IMR-90 (cell line): ENCODE data around the gene GNPTG. TPM values are rescaled to one million over a fixed set of nuclear protein-coding genes. Genes with fewer than 3 reads are reported as not detected.

Experiments used
- ATAC-seq: fragments of 200-7000 bp; cut with Tn5 transposase; 2 replicates; pipeline ENCODE4 v1.9.1; 2020; ENCODE audit warnings: low read depth, mild to moderate bottlenecking, moderate library complexity
- BruUV-seq: library from RNA; stranded (reverse); fragments of 400-500 nt; replicated peaks from 2 replicates; lab custom pipeline; 2021; lab: Mats Ljungman, UMichigan
- CTCF ChIA-PET: fragments of 300-600 bp; formaldehyde crosslinking; extraction: SDS; loops from one replicate; lab custom pipeline; 2021; ENCODE audit warnings: antibody characterized with exemption; lab: Yijun Ruan, JAX
- POLR2A ChIA-PET: fragments of 300-600 bp; sonication (Branson Sonifier 250); formaldehyde crosslinking; loops from one replicate; lab custom pipeline; 2022; ENCODE audit warnings: antibody characterized with exemption; ENCODE audit not compliant: unreplicated experiment; lab: Charles Lee
- DNase-seq: peaks from one replicate; pipeline ENCODE4 v3.0.0; 2013
- H2AFZ ChIP-seq: replicated peaks from 2 replicates; pipeline ENCODE3; 2013; ENCODE audit warnings: low read length, mild to moderate bottlenecking; ENCODE audit not compliant: poor library complexity
- H2AK5ac ChIP-seq: 2 replicates; pipeline ENCODE4 v1.6.1; 2013; ENCODE audit warnings: low read depth, low read length, inconsistent platforms
- H2AK9ac ChIP-seq: replicated peaks from 2 replicates; pipeline ENCODE3; 2013; ENCODE audit warnings: mild to moderate bottlenecking, low read depth, low read length, moderate library complexity; ENCODE audit not compliant: poor library complexity
- H2BK120ac ChIP-seq: 2 replicates; pipeline ENCODE4 v1.6.1; 2013; ENCODE audit warnings: low read depth, low read length, inconsistent platforms
- H2BK15ac ChIP-seq: 3 replicates; pipeline ENCODE4 v1.6.1; 2013; ENCODE audit warnings: low read depth, low read length, inconsistent platforms
- H2BK20ac ChIP-seq: 2 replicates; pipeline ENCODE4 v1.6.1; 2013; ENCODE audit warnings: low read depth, mild to moderate bottlenecking, inconsistent platforms, low read length, moderate library complexity
- H2BK5ac ChIP-seq: 2 replicates; pipeline ENCODE4 v1.6.1; 2013; ENCODE audit warnings: mild to moderate bottlenecking, low read depth, low read length, inconsistent platforms; ENCODE audit not compliant: poor library complexity, severe bottlenecking
- H3K14ac ChIP-seq: replicated peaks from 2 replicates; pipeline ENCODE4 v1.6.1; 2013; ENCODE audit warnings: low read depth, low read length, inconsistent platforms
- H3K18ac ChIP-seq: 2 replicates; pipeline ENCODE4 v1.6.1; 2013; ENCODE audit warnings: low read depth, low read length, control low read depth
- H3K23ac ChIP-seq: 2 replicates; pipeline ENCODE4 v1.6.1; 2013; ENCODE audit warnings: low read depth, low read length, inconsistent platforms
- H3K27ac ChIP-seq: 2 replicates; pipeline ENCODE4 v1.5.1; 2013; ENCODE audit warnings: mild to moderate bottlenecking, control low read depth, low read length; ENCODE audit not compliant: insufficient read depth
- H3K27me3 ChIP-seq: 2 replicates; pipeline ENCODE4 v1.6.1; 2013; ENCODE audit warnings: low read length; ENCODE audit not compliant: control insufficient read depth, insufficient read depth
- H3K36me3 ChIP-seq: 2 replicates; pipeline ENCODE4 v1.6.1; 2013; ENCODE audit warnings: low read length, mixed read lengths; ENCODE audit not compliant: control insufficient read depth, insufficient read depth
- H3K4ac ChIP-seq: 2 replicates; pipeline ENCODE4 v1.6.1; 2013; ENCODE audit warnings: low read depth, low read length, inconsistent platforms
- H3K4me1 ChIP-seq: 2 replicates; pipeline ENCODE4 v1.6.1; 2013; ENCODE audit warnings: low read length, mixed read lengths; ENCODE audit not compliant: control insufficient read depth, insufficient read depth
- H3K4me2 ChIP-seq: 2 replicates; pipeline ENCODE4 v1.6.1; 2013; ENCODE audit warnings: low read depth, mild to moderate bottlenecking, control low read depth, low read length, moderate library complexity
- H3K4me3 ChIP-seq: 2 replicates; pipeline ENCODE4 v1.5.1; 2013; ENCODE audit warnings: low read depth, mild to moderate bottlenecking, control low read depth, low read length, moderate library complexity; ENCODE audit not compliant: insufficient read depth
- H3K56ac ChIP-seq: 2 replicates; pipeline ENCODE4 v1.6.1; 2013; ENCODE audit warnings: low read length, inconsistent platforms; ENCODE audit not compliant: insufficient read depth; ENCODE audit errors: extremely low read depth
- H3K79me1 ChIP-seq, 2 experiments: 2 replicates each; pipeline ENCODE4 v1.6.1; 2013; ENCODE audit warnings: low read length in 2 of 2, inconsistent platforms in 1 of 2, low read depth in 1 of 2
- H3K9ac ChIP-seq: 2 replicates; pipeline ENCODE4 v1.6.1; 2013; ENCODE audit warnings: low read depth, low read length, control low read depth
- H3K9me1 ChIP-seq: 2 replicates; pipeline ENCODE4 v1.6.1; 2013; ENCODE audit warnings: low read length, inconsistent platforms; ENCODE audit not compliant: insufficient read depth
- H3K9me3 ChIP-seq: 2 replicates; pipeline ENCODE4 v1.6.1; 2013; ENCODE audit warnings: low read length; ENCODE audit not compliant: control insufficient read depth, insufficient read depth
- H4K20me1 ChIP-seq: 2 replicates; pipeline ENCODE4 v1.6.1; 2013; ENCODE audit warnings: low read length, inconsistent platforms; ENCODE audit not compliant: insufficient read depth
- H4K5ac ChIP-seq: 2 replicates; pipeline ENCODE4 v1.6.1; 2013; ENCODE audit warnings: mild to moderate bottlenecking, low read depth, low read length, control low read depth
- H4K8ac ChIP-seq, 2 experiments: 2 replicates each; pipeline ENCODE4 v1.6.1; 2013; ENCODE audit warnings: low read depth in 2 of 2, low read length in 2 of 2, control low read depth in 1 of 2, inconsistent platforms in 1 of 2
- H4K91ac ChIP-seq: 2 replicates; pipeline ENCODE4 v1.6.1; 2013; ENCODE audit warnings: low read depth, low read length, inconsistent platforms; ENCODE audit not compliant: insufficient read depth
- BHLHE40 ChIP-seq: fragments of 150-350 bp; IDR thresholded peaks from 2 replicates; pipeline ENCODE4 v1.6.1; 2016; ENCODE audit warnings: mild to moderate bottlenecking, low read depth, low read length
- CEBPB ChIP-seq: IDR thresholded peaks from 2 replicates; pipeline ENCODE4 v1.6.1; 2012; ENCODE audit warnings: low read depth, low read length, improper control_type of control experiment
- FOS ChIP-seq: fragments of 150-350 bp; IDR thresholded peaks from 2 replicates; pipeline ENCODE4 v1.6.1; 2016; ENCODE audit warnings: low read depth, low read length
- SMC3 ChIP-seq: fragments of 150-350 bp; IDR thresholded peaks from 2 replicates; pipeline ENCODE4 v1.6.1; 2016; ENCODE audit warnings: low read depth, mild to moderate bottlenecking, antibody characterized with exemption, low read length, moderate library complexity
- WGBS, 2 experiments: methylation state at CpG; one replicate each; pipeline versions ENCODE4 v1.1.5 to v1.1.7; 2013; ENCODE audit warnings: missing lambda C conversion rate in 2 of 2; ENCODE audit not compliant: insufficient read length in 1 of 2; ENCODE audit errors: extremely low coverage in 2 of 2; 5-methylcytosine and 5-hydroxymethylcytosine counted together
- dilution Hi-C: fragments of 300-500 bp; cut with HindIII; formaldehyde crosslinking; loops from one replicate; pipeline ENCODE4 v1.14.3; 2018; ENCODE audit warnings: low sequenced_read_pairs; ENCODE audit not compliant: unreplicated experiment
- in situ Hi-C: fragments of 300-500 bp; cut with MboI; formaldehyde crosslinking; loops from 3 replicates; pipeline ENCODE4 v1.14.3; 2019; ENCODE audit warnings: low sequenced_read_pairs, inconsistent platforms, mixed read lengths
- intact Hi-C: fragments of 100-400 bp; cut with micrococcal nuclease; formaldehyde crosslinking; loops from 2 replicates; pipeline ENCODE4 v1.10.0; 2022
- polyA plus RNA-seq, 3 experiments: library from polyadenylated mRNA; depleted of rRNA; stranded (reverse); fragments of >200 nt; gene quantifications; 2 replicates each; pipeline ENCODE4 v1.2.3, GENCODE V29; 2012; ENCODE audit warnings: low replicate concordance in 1 of 3
- total RNA-seq: library from RNA; depleted of rRNA; stranded (reverse); fragments of >200 nt; gene quantifications from 2 replicates; pipeline ENCODE4 v1.2.3, GENCODE V29; 2012
- TF ChIP-seq, protein P1 (sequence below): fragments of 150-350 bp; IDR thresholded peaks from 2 replicates; pipeline ENCODE4 v1.6.1; 2016; ENCODE audit warnings: low read depth, mild to moderate bottlenecking, low read length, moderate library complexity, borderline replicate concordance

GNPTG gene
- total and polyA plus RNA-seq, 2 of the 4 experiments (the other 2 are of a cell fraction) = 14.9 to 70.8 TPM

DNA sequence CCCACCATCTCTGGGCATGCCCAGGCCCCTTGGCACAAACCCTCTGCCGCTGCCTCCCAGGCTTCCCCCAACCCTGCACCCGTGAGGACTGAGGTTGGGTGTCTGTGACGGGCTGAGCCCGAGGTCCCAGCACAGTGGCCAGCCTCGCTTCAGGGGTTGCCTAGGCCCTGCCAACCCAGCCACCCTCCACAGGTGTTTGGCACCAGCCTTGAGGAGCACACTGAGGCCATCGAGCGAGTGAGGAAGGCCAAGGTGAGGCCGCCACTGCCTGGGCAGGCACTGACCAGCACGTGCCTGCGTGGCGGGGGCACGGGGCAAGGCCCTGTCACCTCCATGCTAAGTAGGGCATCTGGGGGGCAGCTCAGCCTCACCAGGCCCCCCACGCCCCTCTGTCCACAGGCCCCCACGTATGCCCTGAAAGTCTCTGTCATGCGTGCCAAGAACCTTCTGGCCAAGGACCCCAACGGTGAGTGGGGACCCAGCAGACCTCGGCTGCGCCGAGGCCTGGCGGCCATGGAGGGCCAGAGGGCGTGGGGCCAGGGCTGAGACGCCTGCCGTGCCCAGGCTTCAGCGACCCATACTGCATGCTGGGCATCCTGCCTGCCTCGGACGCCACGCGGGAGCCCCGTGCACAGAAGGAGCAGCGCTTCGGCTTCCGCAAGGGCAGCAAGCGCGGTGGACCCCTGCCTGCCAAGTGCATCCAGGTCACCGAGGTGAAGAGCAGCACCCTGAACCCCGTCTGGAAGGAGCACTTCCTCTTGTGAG, 10.8 kb upstream of the GNPTG start:
- no peak overlapping the region for H4K8ac ChIP-seq
- no peak overlapping the region for H2BK15ac ChIP-seq
- 86% methylated on average over 28 of the region's 36 CpGs; no CpG with 5 or more reads in 1 of the 2 experiments for WGBS, 2 experiments
- no peak overlapping the region for H2BK20ac ChIP-seq
- intact Hi-C loops = no loop called here
- H2AFZ ChIP-seq = no peak overlapping the region
- no peak overlapping the region for H3K27ac ChIP-seq
- CTCF ChIA-PET = no interaction called here
- H3K4ac ChIP-seq = no peak overlapping the region
- no peak overlapping the region for H2AK5ac ChIP-seq
- H3K18ac ChIP-seq = no peak overlapping the region
- DNase-seq (no peak), ATAC-seq (no peak)
- POLR2A ChIA-PET = no interaction called here
- no TSS peak for BruUV-seq
- no peaks in the 10 kb centered on the region for H3K79me1 ChIP-seq
- H3K4me3 ChIP-seq = no peak overlapping the region
- H3K9me3 ChIP-seq = no peaks in the 10 kb centered on the region
- no peak overlapping the region for H3K14ac ChIP-seq
- TF ChIP-seq FOS (no peak), CEBPB (no peak), BHLHE40 (no peak), SMC3 (no peak)
- TF ChIP-seq, protein P1, sequence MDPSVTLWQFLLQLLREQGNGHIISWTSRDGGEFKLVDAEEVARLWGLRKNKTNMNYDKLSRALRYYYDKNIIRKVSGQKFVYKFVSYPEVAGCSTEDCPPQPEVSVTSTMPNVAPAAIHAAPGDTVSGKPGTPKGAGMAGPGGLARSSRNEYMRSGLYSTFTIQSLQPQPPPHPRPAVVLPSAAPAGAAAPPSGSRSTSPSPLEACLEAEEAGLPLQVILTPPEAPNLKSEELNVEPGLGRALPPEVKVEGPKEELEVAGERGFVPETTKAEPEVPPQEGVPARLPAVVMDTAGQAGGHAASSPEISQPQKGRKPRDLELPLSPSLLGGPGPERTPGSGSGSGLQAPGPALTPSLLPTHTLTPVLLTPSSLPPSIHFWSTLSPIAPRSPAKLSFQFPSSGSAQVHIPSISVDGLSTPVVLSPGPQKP = no peak
- H3K4me2 ChIP-seq = no peak overlapping the region
- no peak overlapping the region for H2BK5ac ChIP-seq
- no peak overlapping the region for H3K56ac ChIP-seq
- in situ Hi-C loops = no loop called here
- H4K91ac ChIP-seq = no peak overlapping the region
- 0 out of 2 replicates have a peak, but pooled peaks cover 2% of the 10 kb centered on the region for H3K4me1 ChIP-seq
- dilution Hi-C loops = no loop called here
- no peaks in the 10 kb centered on the region for H3K36me3 ChIP-seq
- H4K5ac ChIP-seq = no peak overlapping the region
- no peak overlapping the region for H2BK120ac ChIP-seq
- H3K27me3 ChIP-seq = peaks cover 11% of the 10 kb centered on the region; the same call in 1 of the 2 replicates
- peak overlapping the region; percentile 16 for H2AK9ac ChIP-seq
- no peaks in the 10 kb centered on the region; the same call in 1 of the 2 replicates for H4K20me1 ChIP-seq
- no peaks in the 10 kb centered on the region for H3K9me1 ChIP-seq
- no peak overlapping the region for H3K23ac ChIP-seq
- H3K9ac ChIP-seq = no peak overlapping the region
